Amniotic stem cell (primary cell): Measurements from ENCODE around the gene RPS2.
A peak's percentile ranks its signal among the peaks of the same experiment; 100 is the strongest.

ENCODE experiments used
- DNase-seq: peaks from one replicate; lab custom pipeline; 2025; lab: John Stamatoyannopoulos, UW

The RPS2 gene

DNA sequence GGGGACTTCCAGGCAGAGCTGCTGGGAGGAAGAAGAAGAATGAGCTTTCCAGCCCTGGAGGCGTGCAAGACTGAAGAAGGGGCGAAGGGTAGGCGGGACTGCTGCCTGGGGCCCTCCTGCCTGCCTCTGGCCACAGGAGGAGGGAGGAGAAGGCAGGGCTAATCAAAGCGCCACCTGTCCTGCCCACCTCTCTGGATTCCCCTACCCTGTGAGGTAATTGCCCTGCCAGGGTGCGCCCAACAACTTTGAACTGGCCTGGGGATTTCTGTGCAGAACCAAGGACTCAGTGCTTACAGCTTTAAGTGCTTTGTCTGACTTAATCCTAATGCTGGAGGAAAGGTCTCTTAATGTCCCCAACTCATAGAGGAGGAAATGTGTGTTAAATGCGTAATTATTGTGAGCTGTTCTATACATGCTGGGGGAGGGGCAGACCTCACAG lies 16.8 kb upstream of the RPS2 start, which contains the start of gene NOXO1:
Gene NOXO1 (minus strand): TSS at position 72 of the 439 bp plus-strand sequence. CDS start 290 bp downstream, outside the sequence.
- no peak for DNase-seq

DNA sequence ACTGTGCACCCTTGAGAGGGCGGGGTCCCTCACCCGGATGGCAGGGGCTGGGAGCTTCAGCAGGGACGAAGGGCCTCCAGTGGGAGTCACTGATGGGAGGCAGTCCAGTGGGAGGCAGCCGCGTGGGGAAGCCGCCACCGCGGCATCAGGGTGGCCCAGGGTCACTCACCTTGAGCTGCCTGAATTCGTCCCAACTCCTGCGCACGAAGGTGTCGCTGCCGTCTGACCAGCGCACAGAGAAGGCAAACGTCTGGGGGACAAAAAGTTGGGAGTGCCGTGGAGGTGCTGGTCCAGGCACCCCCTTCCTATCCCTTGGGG lies 16.1 kb upstream of the RPS2 start:
- no peak for DNase-seq

- no peak for DNase-seq
Observed at GRCh38 chr16:1980030-1980769, 15.6 kb upstream of the RPS2 start.

- DNase-seq: no peak
Observed at GRCh38 chr16:1979271-1980029, 14.8 kb upstream of the RPS2 start.

- no peak for DNase-seq
Observed at GRCh38 chr16:1978476-1979120, 14.0 kb upstream of the RPS2 start.

GRCh38 chr16:1977875-1978268 lies 13.2 kb upstream of the RPS2 start:
- no peak for DNase-seq

DNA sequence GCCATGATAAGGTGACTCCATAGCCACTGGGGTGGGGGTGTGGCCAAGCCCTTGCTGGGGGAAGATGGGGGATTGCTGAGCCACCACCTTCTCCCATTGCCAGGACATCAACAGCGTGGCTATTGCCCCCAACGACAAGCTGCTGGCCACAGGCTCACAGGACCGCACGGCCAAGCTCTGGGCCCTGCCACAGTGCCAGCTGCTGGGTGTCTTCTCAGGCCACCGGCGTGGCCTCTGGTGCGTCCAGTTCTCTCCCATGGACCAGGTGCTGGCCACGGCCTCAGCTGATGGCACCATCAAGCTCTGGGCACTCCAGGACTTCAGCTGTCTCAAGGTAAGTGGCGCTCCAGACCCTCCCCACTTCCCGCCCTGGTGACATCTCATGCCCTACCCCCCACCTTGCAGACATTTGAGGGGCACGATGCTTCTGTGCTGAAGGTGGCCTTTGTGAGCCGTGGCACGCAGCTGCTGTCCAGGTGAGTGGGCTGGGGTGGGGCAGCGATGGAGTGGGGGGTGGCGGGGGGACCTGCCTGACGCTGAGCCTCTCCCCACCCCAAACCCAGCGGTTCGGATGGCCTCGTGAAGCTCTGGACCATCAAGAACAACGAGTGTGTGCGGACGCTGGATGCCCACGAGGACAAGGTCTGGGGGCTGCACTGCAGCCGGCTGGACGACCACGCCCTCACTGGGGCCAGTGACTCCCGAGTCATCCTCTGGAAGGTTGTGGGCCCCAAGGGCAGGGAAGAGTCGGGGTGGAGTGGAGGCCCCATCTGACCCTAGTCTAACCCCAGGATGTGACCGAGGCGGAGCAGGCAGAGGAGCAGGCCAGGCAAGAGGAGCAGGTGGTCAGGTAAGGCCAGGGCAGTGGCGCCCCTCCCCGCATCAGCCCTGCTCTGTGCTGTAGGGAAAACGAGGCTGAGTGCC lies 12.6 kb upstream of the RPS2 start:
- DNase-seq: no peak

DNA sequence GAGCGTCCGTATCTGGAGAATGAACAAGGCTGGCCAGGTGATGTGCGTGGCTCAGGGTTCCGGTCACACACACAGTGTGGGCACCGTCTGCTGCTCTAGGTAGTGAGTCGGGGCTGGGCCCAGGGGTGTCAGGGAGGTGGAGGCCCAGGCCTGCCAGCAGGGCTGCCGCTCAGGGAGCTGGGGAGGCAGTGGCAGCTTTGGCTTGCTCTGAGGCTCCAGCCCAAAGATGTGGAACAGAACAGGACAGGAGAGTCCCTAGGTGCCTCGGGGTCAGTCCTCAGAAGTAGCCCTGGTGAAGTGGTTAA lies 11.5 kb upstream of the RPS2 start:
- DNase-seq: no peak

GRCh38 chr16:1975432-1976215 lies 11.0 kb upstream of the RPS2 start:
- no peak for DNase-seq

DNA sequence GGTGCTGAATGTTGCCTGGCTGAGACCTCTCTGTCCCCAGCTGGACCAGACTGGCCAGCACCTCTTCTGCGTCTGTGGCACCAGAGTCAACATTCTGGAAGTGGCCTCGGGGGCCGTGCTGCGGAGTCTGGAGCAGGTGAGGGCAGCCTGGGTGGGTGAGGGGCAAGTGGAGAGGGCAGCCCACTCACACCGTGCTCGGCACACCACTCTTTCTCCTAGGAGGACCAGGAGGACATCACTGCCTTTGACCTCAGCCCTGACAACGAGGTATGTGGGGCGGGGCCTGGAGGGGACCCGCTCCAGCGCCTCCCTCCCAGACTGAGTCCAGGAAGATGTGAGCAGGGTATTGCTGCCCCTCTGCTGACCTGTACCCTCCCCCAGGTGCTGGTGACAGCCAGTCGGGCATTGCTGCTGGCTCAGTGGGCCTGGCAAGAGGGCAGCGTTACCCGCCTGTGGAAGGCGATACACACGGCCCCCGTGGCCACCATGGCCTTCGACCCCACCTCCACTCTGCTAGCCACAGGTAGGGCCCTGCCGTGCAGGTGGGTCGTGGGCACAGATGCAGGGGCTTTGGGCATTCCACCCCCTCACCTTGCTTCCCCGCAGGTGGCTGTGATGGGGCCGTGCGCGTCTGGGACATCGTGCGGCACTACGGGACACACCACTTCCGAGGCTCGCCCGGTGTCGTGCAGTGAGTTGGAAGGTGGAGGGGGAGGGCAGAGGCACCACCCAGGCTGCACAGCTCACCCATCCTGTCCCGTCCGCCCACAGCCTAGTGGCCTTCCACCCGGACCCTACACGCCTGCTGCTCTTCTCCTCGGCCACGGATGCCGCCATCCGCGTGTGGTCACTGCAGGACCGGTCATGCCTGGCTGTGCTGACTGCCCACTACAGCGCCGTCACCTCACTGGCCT lies 9.8 kb upstream of the RPS2 start:
- DNase-seq: no peak

GRCh38 chr16:1973461-1974156 lies 9.0 kb upstream of the RPS2 start:
- DNase-seq: no peak

DNA sequence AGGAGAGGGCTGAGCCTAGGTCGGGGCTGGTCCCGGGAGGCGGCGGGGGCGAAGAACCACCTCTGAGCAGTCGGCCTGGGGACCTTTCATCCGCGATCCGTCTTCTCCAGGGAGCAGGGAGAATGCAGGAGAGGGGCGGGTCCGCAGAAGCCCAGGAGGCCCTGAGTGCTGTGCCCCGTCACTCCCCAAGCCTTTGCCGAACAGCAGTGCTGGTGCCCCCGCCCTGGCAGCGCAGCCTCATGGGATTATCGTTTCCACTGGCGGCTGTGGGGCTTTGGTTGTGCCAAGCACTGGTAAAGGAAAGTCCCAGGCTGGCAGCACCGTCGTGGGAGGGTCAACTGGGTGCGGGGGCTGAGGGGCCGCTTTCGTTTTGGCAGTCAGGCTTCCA lies 7.9 kb upstream of the RPS2 start:
- no peak for DNase-seq

DNA sequence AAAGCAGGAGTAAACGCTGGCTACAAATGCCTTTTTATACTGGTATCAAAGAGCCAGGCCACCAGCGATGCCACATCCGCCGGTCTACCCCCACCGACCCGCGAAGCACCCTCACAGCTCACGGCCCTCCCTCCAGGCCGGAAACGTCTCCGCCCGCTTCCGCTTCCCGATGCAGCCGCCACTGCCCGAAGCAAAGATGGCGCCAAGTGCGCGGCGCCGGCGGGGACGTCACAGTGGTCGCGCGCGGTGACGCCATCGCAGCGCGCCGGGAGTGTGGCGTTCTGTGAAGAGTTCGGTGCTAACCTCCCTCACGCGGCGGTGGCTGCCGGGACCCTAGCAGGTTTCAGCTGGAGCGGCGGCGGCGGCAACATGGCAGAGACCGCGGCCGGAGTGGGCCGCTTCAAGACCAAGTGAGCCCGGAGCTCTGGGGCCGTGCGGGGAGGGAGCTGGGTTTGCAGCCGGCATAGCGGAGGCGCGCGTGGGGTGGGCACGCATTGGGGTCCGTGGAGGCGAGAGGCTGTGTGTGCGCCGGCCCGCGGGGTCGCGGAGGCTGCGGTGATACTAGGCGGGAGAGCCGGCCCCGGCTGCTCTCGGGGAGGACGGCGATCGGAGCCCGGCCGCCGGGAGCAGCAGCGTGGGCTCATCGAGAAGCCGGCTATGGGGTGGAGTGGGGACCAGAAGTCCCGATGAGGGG lies 7.3 kb upstream of the RPS2 start, which contains the start of gene TBL3:
Gene TBL3 (plus strand): TSS at position 258 of the 694 bp plus-strand sequence. CDS start 112 bp downstream, at position 370.
- DNase-seq: peak; percentile 82

DNA sequence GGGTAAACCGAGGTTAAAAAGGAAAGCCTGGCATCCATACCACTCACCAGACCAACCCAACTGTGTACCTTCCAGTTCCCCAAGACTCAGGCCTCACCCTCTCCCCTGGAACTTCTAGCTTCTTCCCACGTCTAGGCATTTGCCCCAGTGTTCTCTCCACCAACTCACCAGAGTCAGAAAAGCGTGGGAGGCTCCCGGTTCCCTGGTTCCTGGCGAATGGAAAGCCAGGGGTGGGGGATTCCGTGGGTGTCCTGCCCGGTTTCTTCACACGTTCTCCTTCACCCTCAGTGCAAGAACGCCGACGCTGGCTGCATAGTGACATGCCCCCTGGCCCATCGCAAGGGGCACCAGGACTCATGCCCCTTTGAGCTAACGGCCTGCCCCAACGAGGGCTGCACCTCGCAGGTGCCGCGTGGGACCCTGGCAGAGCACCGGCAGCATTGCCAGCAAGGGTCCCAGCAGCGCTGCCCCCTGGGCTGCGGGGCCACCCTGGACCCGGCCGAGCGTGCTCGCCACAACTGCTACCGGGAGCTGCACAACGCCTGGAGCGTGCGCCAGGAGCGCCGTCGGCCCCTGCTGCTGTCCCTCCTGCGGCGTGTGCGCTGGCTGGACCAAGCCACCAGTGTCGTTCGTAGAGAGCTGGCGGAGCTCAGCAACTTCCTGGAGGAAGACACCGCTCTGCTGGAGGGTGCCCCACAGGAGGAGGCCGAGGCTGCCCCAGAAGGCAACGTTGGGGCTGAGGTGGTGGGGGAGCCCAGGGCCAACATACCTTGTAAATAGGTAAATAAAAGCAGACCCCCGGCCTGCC lies 3.7 kb upstream of the RPS2 start:
- no peak for DNase-seq

GRCh38 chr16:1966460-1966859 lies 1.8 kb upstream of the RPS2 start, which contains the start of gene RNF151:
RNF151 (plus strand) TSS chr16:1966856; CDS start chr16:1966882, 26 bp downstream.
- DNase-seq: no peak

DNA sequence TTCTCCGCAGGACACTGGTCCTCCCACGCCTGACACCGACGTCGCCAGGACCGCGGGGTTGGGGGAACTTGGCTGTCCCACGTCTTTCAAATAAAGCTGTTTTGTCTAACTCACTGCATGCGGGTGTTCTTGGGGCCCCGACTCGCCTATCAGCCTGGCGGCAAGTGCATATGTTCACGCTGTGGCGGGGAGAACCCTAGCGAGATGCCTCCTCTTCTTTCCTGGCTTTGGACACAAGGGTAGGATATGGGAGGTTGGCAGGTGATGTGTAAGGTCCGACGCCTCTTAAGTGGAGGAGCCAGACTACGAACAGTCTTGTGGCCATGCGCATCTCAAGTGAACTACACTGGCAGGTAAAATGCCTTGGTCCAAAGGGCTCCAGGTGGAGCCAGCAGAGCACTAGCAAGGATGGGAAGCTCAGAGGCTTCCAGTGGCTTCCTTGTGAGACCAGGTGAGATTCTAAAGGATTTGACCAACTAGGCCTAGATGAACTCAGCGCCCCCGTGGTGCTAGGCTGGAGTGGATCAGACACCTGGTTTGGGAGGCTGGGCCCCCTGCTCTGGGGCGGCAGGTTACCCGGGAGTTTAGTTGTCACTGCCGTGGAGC lies 873 bp upstream of the RPS2 start:
- no peak for DNase-seq

DNA sequence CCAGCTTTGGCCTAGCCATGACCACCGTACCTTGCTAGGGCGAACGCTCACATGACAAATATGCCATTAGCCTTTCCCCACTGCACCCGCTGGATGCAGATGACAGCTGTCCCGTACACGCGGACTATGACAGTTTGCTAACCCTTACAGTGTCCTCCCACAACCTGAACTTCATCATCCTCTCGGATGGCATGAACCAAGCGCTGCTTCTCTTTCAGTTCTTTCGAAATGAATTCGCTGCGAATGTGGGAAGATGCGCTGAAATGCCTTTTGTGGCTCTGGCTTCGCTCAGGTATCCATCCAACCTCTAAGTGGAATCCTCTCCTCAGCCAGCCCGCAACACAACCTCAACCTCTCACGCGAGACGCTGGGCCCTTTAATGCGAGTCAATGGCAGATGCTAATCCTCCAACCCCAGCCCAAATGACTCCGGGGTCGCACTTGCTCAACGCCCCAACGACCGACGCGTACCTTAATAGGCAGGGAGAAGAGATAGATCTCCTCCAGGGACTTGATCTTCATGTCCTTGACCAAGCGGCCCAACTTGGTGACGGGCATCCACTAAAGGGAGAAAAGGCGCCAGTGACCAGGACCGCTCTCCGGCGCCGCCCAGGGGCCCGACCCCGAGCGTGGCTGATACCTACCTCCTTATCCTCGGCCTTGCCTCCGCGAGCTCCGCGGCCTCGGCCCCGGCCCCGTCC lies 670 bp downstream of the RPS2 start:
- DNase-seq: no peak
